IMR-90 (cell line): ENCODE measurements around the gene SPATA13. TPM values are rescaled to one million over a fixed set of nuclear protein-coding genes. Genes with fewer than 3 reads are reported as not detected.

Experiments used
- ATAC-seq: fragments of 200-7000 bp; cut with Tn5 transposase; 2 replicates; pipeline ENCODE4 v1.9.1; 2020; ENCODE audit warnings: low read depth, mild to moderate bottlenecking, moderate library complexity
- BruUV-seq: library from RNA; stranded (reverse); fragments of 400-500 nt; replicated peaks from 2 replicates; lab custom pipeline; 2021; lab: Mats Ljungman, UMichigan
- CTCF ChIA-PET: fragments of 300-600 bp; formaldehyde crosslinking; extraction: SDS; loops from one replicate; lab custom pipeline; 2021; ENCODE audit warnings: antibody characterized with exemption; lab: Yijun Ruan, JAX
- POLR2A ChIA-PET: fragments of 300-600 bp; sonication (Branson Sonifier 250); formaldehyde crosslinking; loops from one replicate; lab custom pipeline; 2022; ENCODE audit warnings: antibody characterized with exemption; ENCODE audit not compliant: unreplicated experiment; lab: Charles Lee
- DNase-seq: peaks from one replicate; pipeline ENCODE4 v3.0.0; 2013
- H2AFZ ChIP-seq: replicated peaks from 2 replicates; pipeline ENCODE3; 2013; ENCODE audit warnings: low read length, mild to moderate bottlenecking; ENCODE audit not compliant: poor library complexity
- H2AK5ac ChIP-seq: 2 replicates; pipeline ENCODE4 v1.6.1; 2013; ENCODE audit warnings: low read depth, low read length, inconsistent platforms
- H2AK9ac ChIP-seq: replicated peaks from 2 replicates; pipeline ENCODE3; 2013; ENCODE audit warnings: mild to moderate bottlenecking, low read depth, low read length, moderate library complexity; ENCODE audit not compliant: poor library complexity
- H2BK120ac ChIP-seq: 2 replicates; pipeline ENCODE4 v1.6.1; 2013; ENCODE audit warnings: low read depth, low read length, inconsistent platforms
- H2BK15ac ChIP-seq: 3 replicates; pipeline ENCODE4 v1.6.1; 2013; ENCODE audit warnings: low read depth, low read length, inconsistent platforms
- H2BK20ac ChIP-seq: 2 replicates; pipeline ENCODE4 v1.6.1; 2013; ENCODE audit warnings: low read depth, mild to moderate bottlenecking, inconsistent platforms, low read length, moderate library complexity
- H2BK5ac ChIP-seq: 2 replicates; pipeline ENCODE4 v1.6.1; 2013; ENCODE audit warnings: mild to moderate bottlenecking, low read depth, low read length, inconsistent platforms; ENCODE audit not compliant: poor library complexity, severe bottlenecking
- H3K14ac ChIP-seq: replicated peaks from 2 replicates; pipeline ENCODE4 v1.6.1; 2013; ENCODE audit warnings: low read depth, low read length, inconsistent platforms
- H3K18ac ChIP-seq: 2 replicates; pipeline ENCODE4 v1.6.1; 2013; ENCODE audit warnings: low read depth, low read length, control low read depth
- H3K23ac ChIP-seq: 2 replicates; pipeline ENCODE4 v1.6.1; 2013; ENCODE audit warnings: low read depth, low read length, inconsistent platforms
- H3K27ac ChIP-seq: 2 replicates; pipeline ENCODE4 v1.5.1; 2013; ENCODE audit warnings: mild to moderate bottlenecking, control low read depth, low read length; ENCODE audit not compliant: insufficient read depth
- H3K27me3 ChIP-seq: 2 replicates; pipeline ENCODE4 v1.6.1; 2013; ENCODE audit warnings: low read length; ENCODE audit not compliant: control insufficient read depth, insufficient read depth
- H3K36me3 ChIP-seq: 2 replicates; pipeline ENCODE4 v1.6.1; 2013; ENCODE audit warnings: low read length, mixed read lengths; ENCODE audit not compliant: control insufficient read depth, insufficient read depth
- H3K4ac ChIP-seq: 2 replicates; pipeline ENCODE4 v1.6.1; 2013; ENCODE audit warnings: low read depth, low read length, inconsistent platforms
- H3K4me1 ChIP-seq: 2 replicates; pipeline ENCODE4 v1.6.1; 2013; ENCODE audit warnings: low read length, mixed read lengths; ENCODE audit not compliant: control insufficient read depth, insufficient read depth
- H3K4me2 ChIP-seq: 2 replicates; pipeline ENCODE4 v1.6.1; 2013; ENCODE audit warnings: low read depth, mild to moderate bottlenecking, control low read depth, low read length, moderate library complexity
- H3K4me3 ChIP-seq: 2 replicates; pipeline ENCODE4 v1.5.1; 2013; ENCODE audit warnings: low read depth, mild to moderate bottlenecking, control low read depth, low read length, moderate library complexity; ENCODE audit not compliant: insufficient read depth
- H3K56ac ChIP-seq: 2 replicates; pipeline ENCODE4 v1.6.1; 2013; ENCODE audit warnings: low read length, inconsistent platforms; ENCODE audit not compliant: insufficient read depth; ENCODE audit errors: extremely low read depth
- H3K79me1 ChIP-seq, 2 experiments: 2 replicates each; pipeline ENCODE4 v1.6.1; 2013; ENCODE audit warnings: low read length in 2 of 2, inconsistent platforms in 1 of 2, low read depth in 1 of 2
- H3K9ac ChIP-seq: 2 replicates; pipeline ENCODE4 v1.6.1; 2013; ENCODE audit warnings: low read depth, low read length, control low read depth
- H3K9me1 ChIP-seq: 2 replicates; pipeline ENCODE4 v1.6.1; 2013; ENCODE audit warnings: low read length, inconsistent platforms; ENCODE audit not compliant: insufficient read depth
- H3K9me3 ChIP-seq: 2 replicates; pipeline ENCODE4 v1.6.1; 2013; ENCODE audit warnings: low read length; ENCODE audit not compliant: control insufficient read depth, insufficient read depth
- H4K20me1 ChIP-seq: 2 replicates; pipeline ENCODE4 v1.6.1; 2013; ENCODE audit warnings: low read length, inconsistent platforms; ENCODE audit not compliant: insufficient read depth
- H4K5ac ChIP-seq: 2 replicates; pipeline ENCODE4 v1.6.1; 2013; ENCODE audit warnings: mild to moderate bottlenecking, low read depth, low read length, control low read depth
- H4K8ac ChIP-seq, 2 experiments: 2 replicates each; pipeline ENCODE4 v1.6.1; 2013; ENCODE audit warnings: low read depth in 2 of 2, low read length in 2 of 2, control low read depth in 1 of 2, inconsistent platforms in 1 of 2
- H4K91ac ChIP-seq: 2 replicates; pipeline ENCODE4 v1.6.1; 2013; ENCODE audit warnings: low read depth, low read length, inconsistent platforms; ENCODE audit not compliant: insufficient read depth
- MAZ ChIP-seq: IDR thresholded peaks from 2 replicates; pipeline ENCODE4 v1.6.1; 2012; ENCODE audit warnings: low read depth, mild to moderate bottlenecking, low read length, improper control_type of control experiment, moderate library complexity, borderline replicate concordance
- NFE2L2 ChIP-seq: fragments of 150-350 bp; IDR thresholded peaks from 2 replicates; pipeline ENCODE4 v1.6.1; 2016; ENCODE audit warnings: low read depth, mild to moderate bottlenecking, low read length
- WGBS, 2 experiments: methylation state at CpG; one replicate each; pipeline versions ENCODE4 v1.1.5 to v1.1.7; 2013; ENCODE audit warnings: missing lambda C conversion rate in 2 of 2; ENCODE audit not compliant: insufficient read length in 1 of 2; ENCODE audit errors: extremely low coverage in 2 of 2; 5-methylcytosine and 5-hydroxymethylcytosine counted together
- dilution Hi-C: fragments of 300-500 bp; cut with HindIII; formaldehyde crosslinking; loops from one replicate; pipeline ENCODE4 v1.14.3; 2018; ENCODE audit warnings: low sequenced_read_pairs; ENCODE audit not compliant: unreplicated experiment
- in situ Hi-C: fragments of 300-500 bp; cut with MboI; formaldehyde crosslinking; loops from 3 replicates; pipeline ENCODE4 v1.14.3; 2019; ENCODE audit warnings: low sequenced_read_pairs, inconsistent platforms, mixed read lengths
- intact Hi-C: fragments of 100-400 bp; cut with micrococcal nuclease; formaldehyde crosslinking; loops from 2 replicates; pipeline ENCODE4 v1.10.0; 2022
- polyA plus RNA-seq, 3 experiments: library from polyadenylated mRNA; depleted of rRNA; stranded (reverse); fragments of >200 nt; gene quantifications; 2 replicates each; pipeline ENCODE4 v1.2.3, GENCODE V29; 2012; ENCODE audit warnings: low replicate concordance in 1 of 3
- total RNA-seq: library from RNA; depleted of rRNA; stranded (reverse); fragments of >200 nt; gene quantifications from 2 replicates; pipeline ENCODE4 v1.2.3, GENCODE V29; 2012

The SPATA13 gene
- total and polyA plus RNA-seq, 2 of the 4 experiments (the other 2 are of a cell fraction): 10.5 to 12.5 TPM

GRCh38 chr13:24166561-24166960, 6.0 kb downstream of the SPATA13 start:
- peak overlapping the region; percentile 41; the same call in 1 of the 2 replicates for H3K23ac ChIP-seq
- peaks cover 25% of the 10 kb centered on the region for H3K4me1 ChIP-seq
- no TSS peak for BruUV-seq
- H2BK20ac ChIP-seq: peak overlapping the region; percentile 41; the same call in 1 of the 2 replicates
- H3K9ac ChIP-seq: no peak overlapping the region
- dilution Hi-C loops: no loop called here
- TF ChIP-seq NFE2L2: no peak
- TF ChIP-seq MAZ: no peak
- H2AFZ ChIP-seq: no peak overlapping the region
- no peak overlapping the region for H3K4me3 ChIP-seq
- in situ Hi-C loops: no loop called here
- CTCF ChIA-PET: no interaction called here
- no peak overlapping the region for H3K56ac ChIP-seq
- peak overlapping the region; percentile 83 for H2BK5ac ChIP-seq
- peak overlapping the region; percentile 66 for H3K27ac ChIP-seq
- peak overlapping the region; percentile 58 for H3K4ac ChIP-seq
- peaks cover 46% of the 10 kb centered on the region; the same call in 1 of the 2 replicates for H4K20me1 ChIP-seq
- peak overlapping the region; percentile 71; the same call in 1 of the 2 replicates for H3K14ac ChIP-seq
- peak overlapping the region; percentile 81; the same call in 1 of the 3 replicates for H2BK15ac ChIP-seq
- no peak for DNase-seq
- H3K36me3 ChIP-seq: peaks cover 7% of the 10 kb centered on the region
- H3K9me1 ChIP-seq: peaks cover 43% of the 10 kb centered on the region
- H3K27me3 ChIP-seq: no peaks in the 10 kb centered on the region
- intact Hi-C loops: no loop called here
- H4K8ac ChIP-seq: peak overlapping the region; percentile 39 to 75; a peak in 3 of 4 replicates
- no peak overlapping the region for H2AK9ac ChIP-seq
- no CpG with 5 or more reads among the region's 2 CpGs for WGBS, 2 experiments
- H3K79me1 ChIP-seq: peaks cover 66 to 87% of the 10 kb centered on the region in 2 experiments
- H2AK5ac ChIP-seq: peak overlapping the region; percentile 87
- H2BK120ac ChIP-seq: peak overlapping the region; percentile 54
- ATAC-seq: no peak
- POLR2A ChIA-PET: interaction anchor here (1.0 kb wide), 1 partner anchor 19 kb away, joined by 4 read pairs; no protein-coding TSS in a partner anchor
- peak overlapping the region; percentile 10; the same call in 1 of the 2 replicates for H4K5ac ChIP-seq
- H4K91ac ChIP-seq: peak overlapping the region; percentile 14
- no peaks in the 10 kb centered on the region for H3K9me3 ChIP-seq
- peak overlapping the region; percentile 2; the same call in 1 of the 2 replicates for H3K18ac ChIP-seq
- no peak overlapping the region for H3K4me2 ChIP-seq
